ENCODE results near the gene KLF15.

GRCh38 chr3:126402178-126402577 is 45.0 kb upstream of the KLF15 start:
- TF ChIP-seq CTCF (IDR thresholded peaks at IDR 0.05) (no peak), EZH2 (IDR thresholded peaks at IDR 0.05; ENCODE audit: borderline replicate concordance, insufficient read depth, low read depth, low read length, poor library complexity, severe bottlenecking) (no peak)

All from B cell (primary cell).